Epidermal melanocyte (primary cell): ENCODE results near the gene CORIN.
"Not testable (repeated sequence)": the region's sequence is repeated elsewhere in the genome, so short reads cannot be mapped to it uniquely, and the experiment has no call there.

Experiments
- DNase-seq: peaks from one replicate; pipeline ENCODE4 v3.0.0; 2011; ENCODE audit warnings: low spot score; ENCODE audit not compliant: insufficient read length

Gene CORIN

GRCh38 chr4:47721892-47722575 is 115.8 kb downstream of the CORIN start:
- DNase-seq = no peak

- no peak for DNase-seq
Observed at GRCh38 chr4:47721485-47721884, 116.4 kb downstream of the CORIN start.

- DNase-seq = no peak
Observed at GRCh38 chr4:47720787-47721186, 117.1 kb downstream of the CORIN start.

- DNase-seq = no peak
Observed at GRCh38 chr4:47719576-47719975, 118.3 kb downstream of the CORIN start.

GRCh38 chr4:47718696-47719095 is 119.2 kb downstream of the CORIN start:
- DNase-seq = no peak

GRCh38 chr4:47717188-47717587 is 120.7 kb downstream of the CORIN start:
- no peak for DNase-seq

GRCh38 chr4:47715716-47716416 is 122.0 kb downstream of the CORIN start:
- DNase-seq = no peak

GRCh38 chr4:47714269-47714668 is 123.6 kb downstream of the CORIN start:
- no peak for DNase-seq

- DNase-seq = no peak
Observed at GRCh38 chr4:47713129-47713834, 124.6 kb downstream of the CORIN start.

- no peak for DNase-seq
Observed at GRCh38 chr4:47711646-47712045, 126.2 kb downstream of the CORIN start.

- DNase-seq = no peak
Observed at GRCh38 chr4:47711183-47711582, 126.7 kb downstream of the CORIN start.

- not testable (repeated sequence) for DNase-seq
Observed at GRCh38 chr4:47706352-47706751, 131.5 kb downstream of the CORIN start.

- no peak for DNase-seq
Observed at GRCh38 chr4:47705326-47705981, 132.4 kb downstream of the CORIN start.

GRCh38 chr4:47704693-47705325 is 133.1 kb downstream of the CORIN start:
- no peak for DNase-seq

- DNase-seq = no peak
Observed at GRCh38 chr4:47703956-47704355, 133.9 kb downstream of the CORIN start.

- DNase-seq = no peak
Observed at GRCh38 chr4:47703008-47703407, 134.9 kb downstream of the CORIN start.

GRCh38 chr4:47701286-47701685 is 136.6 kb downstream of the CORIN start:
- no peak for DNase-seq

- DNase-seq = no peak
Observed at GRCh38 chr4:47698837-47699236, 139.0 kb downstream of the CORIN start.

GRCh38 chr4:47696823-47697222 is 141.0 kb downstream of the CORIN start:
- DNase-seq = no peak

- DNase-seq = no peak
Observed at GRCh38 chr4:47695260-47695659, 142.6 kb downstream of the CORIN start.

GRCh38 chr4:47694322-47694721 is 143.5 kb downstream of the CORIN start:
- DNase-seq = no peak
